ENCODE data around the gene DENND1A. TPM values are rescaled to one million over a fixed set of nuclear protein-coding genes. Genes with fewer than 3 reads are reported as not detected.

Gene DENND1A
- total and polyA plus RNA-seq, 2 of the 13 experiments (the other 11 are each of a cell fraction or from before 2014, with no cell fraction given), result 14.8 to 30.1 TPM

- TF ChIP-seq ZNF513 (CRISPR knock-in tag; conservative IDR thresholded peaks at IDR 0.05) (no peak), KAT2B (IDR thresholded peaks at IDR 0.05; ENCODE audit: borderline replicate concordance, low read depth, low read length) (no peak), ZNF687 (CRISPR knock-in tag; IDR thresholded peaks at IDR 0.05) (peak; percentile 100), TAF15 (IDR thresholded peaks at IDR 0.05; ENCODE audit: low read depth, low read length, poor library complexity, severe bottlenecking) (no peak), DDIT3 (CRISPR knock-in tag; IDR thresholded peaks at IDR 0.05) (no peak), PHF5A (CRISPR knock-in tag; IDR thresholded peaks at IDR 0.05; ENCODE audit: low read depth, unreplicated experiment) (no peak), MED8 (CRISPR knock-in tag; IDR thresholded peaks at IDR 0.05; ENCODE audit: insufficient replicate concordance) (peak; percentile 49), IRX3 (CRISPR knock-in tag; IDR thresholded peaks at IDR 0.05; ENCODE audit: borderline replicate concordance, low read depth) (no peak), CCDC6 (CRISPR knock-in tag; IDR thresholded peaks at IDR 0.05) (peak; percentile 60; the same call in 1 of the 2 replicates), IRF2 (CRISPR knock-in tag; IDR thresholded peaks at IDR 0.05) (peak; percentile 34; the same call in 1 of the 2 replicates), ZNF160 (CRISPR knock-in tag; IDR thresholded peaks at IDR 0.05) (peak; percentile 70; the same call in 1 of the 2 replicates), ZNF564 (CRISPR knock-in tag; IDR thresholded peaks at IDR 0.05) (no peak), MYC (CRISPR knock-in tag; IDR thresholded peaks at IDR 0.05; ENCODE audit: borderline replicate concordance) (peak; percentile 87; the same call in 1 of the 2 replicates), ARHGAP35 (CRISPR knock-in tag; IDR thresholded peaks at IDR 0.05; ENCODE audit: borderline replicate concordance) (0 out of 2 replicates have a peak, but pooled peaks have one; percentile 53), ZNF546 (CRISPR knock-in tag; conservative IDR thresholded peaks at IDR 0.05) (no peak), ZNF615 (CRISPR knock-in tag; IDR thresholded peaks at IDR 0.05; ENCODE audit: borderline replicate concordance) (no peak), SMAD3 (CRISPR knock-in tag; IDR thresholded peaks at IDR 0.05) (peak; percentile 72; the same call in 1 of the 2 replicates), ZKSCAN5 (CRISPR knock-in tag; IDR thresholded peaks at IDR 0.05) (no peak), PITX1 (CRISPR knock-in tag; IDR thresholded peaks at IDR 0.05) (no peak), TP53 (CRISPR knock-in tag; conservative IDR thresholded peaks at IDR 0.05) (no peak), ZNF614 (CRISPR knock-in tag; IDR thresholded peaks at IDR 0.05; ENCODE audit: borderline replicate concordance) (peak; percentile 72; the same call in 1 of the 2 replicates), SSRP1 (CRISPR knock-in tag; IDR thresholded peaks at IDR 0.05) (no peak), RFX1 (IDR thresholded peaks at IDR 0.05) (no peak), REXO4 (CRISPR knock-in tag; IDR thresholded peaks at IDR 0.05; ENCODE audit: borderline replicate concordance) (no peak), SRSF4 (IDR thresholded peaks at IDR 0.05; ENCODE audit: low read depth, low read length, poor library complexity, severe bottlenecking) (no peak), TOPORS (CRISPR knock-in tag; IDR thresholded peaks at IDR 0.05) (no peak)
Measured at GRCh38 chr9:123470121-123470782, 459.7 kb downstream of the DENND1A start (continued).
